Liver (tissue), 9 donors: ENCODE data around the gene LSM10. TPM values are rescaled to one million over a fixed set of nuclear protein-coding genes. Genes with fewer than 3 reads are reported as not detected.

Experiments
- DNase-seq: peaks from one replicate; pipeline ENCODE4 v3.0.0-alpha.2; 2017; ENCODE audit warnings: low spot score
- H3K27ac ChIP-seq, 2 donors: one replicate each; pipeline ENCODE4 v1.7.0; 2013; ENCODE audit warnings: inconsistent platforms in 2 of 2, low read length in 2 of 2, control low read depth in 1 of 2, low read depth in 1 of 2, mild to moderate bottlenecking in 1 of 2
- H3K27me3 ChIP-seq, 4 donors: one replicate each; pipeline versions ENCODE4 v1.6.1 to v1.7.0; 2013; ENCODE audit warnings: low read length in 3 of 4, inconsistent platforms in 1 of 4, mild to moderate bottlenecking in 1 of 4, moderate library complexity in 1 of 4; ENCODE audit not compliant: control insufficient read depth in 4 of 4, insufficient read depth in 4 of 4
- H3K36me3 ChIP-seq, 4 donors: one replicate each; pipeline versions ENCODE4 v1.6.1 to v1.7.0; 2013; ENCODE audit warnings: low read length in 3 of 4, mild to moderate bottlenecking in 3 of 4, low read depth in 1 of 4, moderate library complexity in 1 of 4; ENCODE audit not compliant: control insufficient read depth in 4 of 4, insufficient read depth in 3 of 4
- H3K4me1 ChIP-seq, 4 donors: one replicate each; pipeline versions ENCODE4 v1.6.1 to v1.7.0; 2013; ENCODE audit warnings: low read length in 3 of 4, mild to moderate bottlenecking in 3 of 4, moderate library complexity in 1 of 4; ENCODE audit not compliant: control insufficient read depth in 4 of 4, insufficient read depth in 4 of 4
- H3K4me3 ChIP-seq, 3 donors: one replicate each; pipeline versions ENCODE4 v1.6.1 to v1.7.0; 2013; ENCODE audit warnings: low read length in 3 of 3, control low read depth in 1 of 3, low read depth in 1 of 3, mild to moderate bottlenecking in 1 of 3
- H3K9ac ChIP-seq, 2 donors: one replicate each; pipeline ENCODE4 v1.7.0; 2013; ENCODE audit warnings: low read length in 2 of 2, mild to moderate bottlenecking in 2 of 2, moderate library complexity in 2 of 2, control low read depth in 1 of 2, low read depth in 1 of 2
- H3K9me3 ChIP-seq, 4 donors: one replicate each; pipeline versions ENCODE4 v1.6.1 to v1.7.0; 2013; ENCODE audit warnings: low read length in 3 of 4; ENCODE audit not compliant: control insufficient read depth in 4 of 4
- EGR1 ChIP-seq, 2 donors: IDR thresholded peaks; 2 replicates each; pipeline ENCODE4 v1.6.1; 2016 to 2018; ENCODE audit warnings: antibody characterized with exemption in 2 of 2, low read depth in 2 of 2
- FOXA1 ChIP-seq: IDR thresholded peaks from 2 replicates; pipeline ENCODE4 v1.6.1; 2016; ENCODE audit warnings: antibody characterized with exemption
- FOXA2 ChIP-seq: IDR thresholded peaks from 2 replicates; pipeline ENCODE4 v1.6.1; 2016; ENCODE audit warnings: antibody characterized with exemption
- GABPA ChIP-seq, 2 donors: IDR thresholded peaks in 1 of 2; conservative IDR thresholded peaks in 1 of 2; 2 replicates each; pipeline ENCODE4 v1.6.1; 2016; ENCODE audit warnings: antibody characterized with exemption in 2 of 2, mild to moderate bottlenecking in 1 of 2, moderate library complexity in 1 of 2
- HNF4A ChIP-seq, 2 donors: conservative IDR thresholded peaks; 2 replicates each; pipeline ENCODE4 v1.6.1; 2016; ENCODE audit warnings: antibody characterized with exemption in 2 of 2, mild to moderate bottlenecking in 2 of 2
- HNF4G ChIP-seq: IDR thresholded peaks from 2 replicates; pipeline ENCODE4 v1.6.1; 2016; ENCODE audit warnings: antibody characterized with exemption
- RXRA ChIP-seq, 2 donors: IDR thresholded peaks; 2 replicates each; pipeline ENCODE4 v1.6.1; 2017 to 2018; ENCODE audit warnings: antibody characterized with exemption in 2 of 2, mild to moderate bottlenecking in 1 of 2
- TAF1 ChIP-seq: conservative IDR thresholded peaks from 2 replicates; pipeline ENCODE4 v1.6.1; 2016; ENCODE audit warnings: antibody characterized with exemption, mild to moderate bottlenecking
- YY1 ChIP-seq: IDR thresholded peaks from 2 replicates; pipeline ENCODE4 v1.6.1; 2016; ENCODE audit warnings: antibody characterized with exemption, mild to moderate bottlenecking
- WGBS: extraction: QIAGEN DNeasy Blood & Tissue Kit; methylation state at CpG from one replicate; pipeline ENCODE4 v1.1.7; 2013; 5-methylcytosine and 5-hydroxymethylcytosine counted together
- polyA plus RNA-seq, 2 donors: library from polyadenylated mRNA; stranded (reverse) in 1 of 2; unstranded in 1 of 2; fragments of 200-250 nt in 1 of 2; fragments of >200 nt in 1 of 2; fragmentation: Nextera tagmentation in 1 of 2; extraction: Ambion mirVana in 1 of 2; gene quantifications; one replicate each; pipeline versions ENCODE4 v1.2.1 to v1.2.3, GENCODE V29; 2013 to 2015
- total RNA-seq, 2 donors: library from RNA; depleted of rRNA; stranded (reverse); fragments of >200 nt; gene quantifications; one replicate each; pipeline ENCODE4 v1.2.3, GENCODE V29; 2014
- TF ChIP-seq, protein P1 (sequence below): fragments of 150-350 bp; IDR thresholded peaks from 2 replicates; pipeline ENCODE4 v1.5.1; 2017; ENCODE audit warnings: improper control_type of control experiment, low read depth, low read length; ENCODE audit not compliant: missing input control
- TF ChIP-seq, protein P2 (sequence below): IDR thresholded peaks from 2 replicates; pipeline ENCODE4 v1.6.1; 2016; ENCODE audit warnings: antibody characterized with exemption, mild to moderate bottlenecking
- TF ChIP-seq, protein P3 (sequence below): IDR thresholded peaks from 2 replicates; pipeline ENCODE4 v1.6.1; 2016; ENCODE audit warnings: antibody characterized with exemption
- donor health status: healthy.
- donor health status: healthy.
- donor health status: healthy.
- donor health status: healthy.
- donor health status: healthy.

The LSM10 gene
- total and polyA plus RNA-seq, 4 donors, result 6.2 to 45.2 (median 24.1) TPM

DNA sequence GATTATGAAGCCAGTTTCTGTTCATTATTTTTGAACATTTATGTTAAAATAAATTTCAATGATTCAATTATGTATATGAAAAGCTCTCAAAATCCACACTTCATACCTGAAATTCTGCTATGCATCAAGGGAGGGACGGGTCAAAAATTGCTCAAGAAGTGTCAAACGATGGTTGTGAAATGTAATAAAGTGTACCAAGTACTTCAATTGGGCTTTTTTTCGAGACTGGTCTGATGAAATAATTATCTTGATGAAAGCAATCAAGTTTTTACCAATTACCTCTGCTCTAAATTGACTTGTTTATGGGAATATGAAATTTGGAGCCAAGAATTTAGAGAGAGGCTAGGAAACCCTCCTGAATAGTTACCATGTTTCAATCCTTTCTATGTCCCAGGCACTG lies 44.6 kb upstream of the LSM10 start (continued):
- TF ChIP-seq, protein P1, sequence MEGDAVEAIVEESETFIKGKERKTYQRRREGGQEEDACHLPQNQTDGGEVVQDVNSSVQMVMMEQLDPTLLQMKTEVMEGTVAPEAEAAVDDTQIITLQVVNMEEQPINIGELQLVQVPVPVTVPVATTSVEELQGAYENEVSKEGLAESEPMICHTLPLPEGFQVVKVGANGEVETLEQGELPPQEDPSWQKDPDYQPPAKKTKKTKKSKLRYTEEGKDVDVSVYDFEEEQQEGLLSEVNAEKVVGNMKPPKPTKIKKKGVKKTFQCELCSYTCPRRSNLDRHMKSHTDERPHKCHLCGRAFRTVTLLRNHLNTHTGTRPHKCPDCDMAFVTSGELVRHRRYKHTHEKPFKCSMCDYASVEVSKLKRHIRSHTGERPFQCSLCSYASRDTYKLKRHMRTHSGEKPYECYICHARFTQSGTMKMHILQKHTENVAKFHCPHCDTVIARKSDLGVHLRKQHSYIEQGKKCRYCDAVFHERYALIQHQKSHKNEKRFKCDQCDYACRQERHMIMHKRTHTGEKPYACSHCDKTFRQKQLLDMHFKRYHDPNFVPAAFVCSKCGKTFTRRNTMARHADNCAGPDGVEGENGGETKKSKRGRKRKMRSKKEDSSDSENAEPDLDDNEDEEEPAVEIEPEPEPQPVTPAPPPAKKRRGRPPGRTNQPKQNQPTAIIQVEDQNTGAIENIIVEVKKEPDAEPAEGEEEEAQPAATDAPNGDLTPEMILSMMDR, result no peak
- no peak for TF ChIP-seq EGR1 (IDR thresholded peaks at IDR 0.05; ENCODE audit: low read depth in 2 of 2)
- no peak for TF ChIP-seq FOXA1
- no peak for TF ChIP-seq TAF1
- TF ChIP-seq GABPA (IDR thresholded peaks at IDR 0.05 in 1 of 2, conservative IDR thresholded peaks at IDR 0.05 in 1 of 2), result no peak
- no peak for TF ChIP-seq HNF4A (conservative IDR thresholded peaks at IDR 0.05)

DNA sequence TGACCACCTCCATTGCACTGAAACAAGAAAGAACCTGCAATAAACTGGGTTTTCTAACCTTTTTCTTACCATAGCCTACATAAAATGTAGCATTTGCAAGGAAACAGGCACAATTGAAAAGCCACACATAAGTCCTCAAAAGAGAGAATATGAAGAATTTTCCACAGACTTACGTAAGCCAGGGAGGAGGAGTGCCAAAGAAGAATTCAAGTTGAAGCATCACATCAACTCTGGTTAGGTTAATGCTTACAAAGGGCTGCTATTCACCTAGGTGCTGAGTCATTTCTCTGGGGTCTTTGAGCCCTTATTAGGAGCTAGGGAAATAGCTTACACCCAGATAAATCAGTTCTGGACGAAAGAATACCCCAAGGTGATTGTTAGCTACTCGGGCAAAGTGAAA lies 42.9 kb upstream of the LSM10 start:
- H3K36me3 ChIP-seq, result no peaks in the 10 kb centered on the region

More for the DNA sequence above, 42.9 kb upstream of the LSM10 start:
- TF ChIP-seq RXRA (IDR thresholded peaks at IDR 0.05) (no peak), TAF1 (no peak), YY1 (no peak), HNF4A (conservative IDR thresholded peaks at IDR 0.05) (no peak), HNF4G (no peak), FOXA2 (no peak), FOXA1 (no peak), GABPA (IDR thresholded peaks at IDR 0.05 in 1 of 2, conservative IDR thresholded peaks at IDR 0.05 in 1 of 2) (no peak), EGR1 (IDR thresholded peaks at IDR 0.05; ENCODE audit: low read depth in 2 of 2) (no peak)
- TF ChIP-seq, protein P1, result no peak
- TF ChIP-seq, protein P2, sequence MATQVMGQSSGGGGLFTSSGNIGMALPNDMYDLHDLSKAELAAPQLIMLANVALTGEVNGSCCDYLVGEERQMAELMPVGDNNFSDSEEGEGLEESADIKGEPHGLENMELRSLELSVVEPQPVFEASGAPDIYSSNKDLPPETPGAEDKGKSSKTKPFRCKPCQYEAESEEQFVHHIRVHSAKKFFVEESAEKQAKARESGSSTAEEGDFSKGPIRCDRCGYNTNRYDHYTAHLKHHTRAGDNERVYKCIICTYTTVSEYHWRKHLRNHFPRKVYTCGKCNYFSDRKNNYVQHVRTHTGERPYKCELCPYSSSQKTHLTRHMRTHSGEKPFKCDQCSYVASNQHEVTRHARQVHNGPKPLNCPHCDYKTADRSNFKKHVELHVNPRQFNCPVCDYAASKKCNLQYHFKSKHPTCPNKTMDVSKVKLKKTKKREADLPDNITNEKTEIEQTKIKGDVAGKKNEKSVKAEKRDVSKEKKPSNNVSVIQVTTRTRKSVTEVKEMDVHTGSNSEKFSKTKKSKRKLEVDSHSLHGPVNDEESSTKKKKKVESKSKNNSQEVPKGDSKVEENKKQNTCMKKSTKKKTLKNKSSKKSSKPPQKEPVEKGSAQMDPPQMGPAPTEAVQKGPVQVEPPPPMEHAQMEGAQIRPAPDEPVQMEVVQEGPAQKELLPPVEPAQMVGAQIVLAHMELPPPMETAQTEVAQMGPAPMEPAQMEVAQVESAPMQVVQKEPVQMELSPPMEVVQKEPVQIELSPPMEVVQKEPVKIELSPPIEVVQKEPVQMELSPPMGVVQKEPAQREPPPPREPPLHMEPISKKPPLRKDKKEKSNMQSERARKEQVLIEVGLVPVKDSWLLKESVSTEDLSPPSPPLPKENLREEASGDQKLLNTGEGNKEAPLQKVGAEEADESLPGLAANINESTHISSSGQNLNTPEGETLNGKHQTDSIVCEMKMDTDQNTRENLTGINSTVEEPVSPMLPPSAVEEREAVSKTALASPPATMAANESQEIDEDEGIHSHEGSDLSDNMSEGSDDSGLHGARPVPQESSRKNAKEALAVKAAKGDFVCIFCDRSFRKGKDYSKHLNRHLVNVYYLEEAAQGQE, result no peak
- TF ChIP-seq, protein P3, sequence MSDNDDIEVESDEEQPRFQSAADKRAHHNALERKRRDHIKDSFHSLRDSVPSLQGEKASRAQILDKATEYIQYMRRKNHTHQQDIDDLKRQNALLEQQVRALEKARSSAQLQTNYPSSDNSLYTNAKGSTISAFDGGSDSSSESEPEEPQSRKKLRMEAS, result no peak
- DNase-seq, result no peak
- Histone ChIP-seq H3K27me3 (no peaks in the 10 kb centered on the region), H3K9ac (no peak overlapping the region), H3K27ac (no peak overlapping the region), H3K9me3 (no peaks in the 10 kb centered on the region), H3K4me3 (no peak overlapping the region), H3K4me1 (no peaks in the 10 kb centered on the region)
- WGBS, result 95% methylated on average over 3 of the region's 3 CpGs
